ENCODE results near the gene MAD1L1. TPM values are rescaled to one million over a fixed set of nuclear protein-coding genes. Genes with fewer than 3 reads are reported as not detected.

Gene MAD1L1
- total and polyA plus RNA-seq, 2 experiments from 2014 or later, result 38.2 to 69.8 TPM

- no peaks in the 10 kb centered on the region for H4K20me1 ChIP-seq (ENCODE audit: insufficient read depth)
- no peak overlapping the region for H3K4me3 ChIP-seq
- no peaks in the 10 kb centered on the region for H3K9me3 ChIP-seq (ENCODE audit: low read depth)
- no peak overlapping the region for H2AFZ ChIP-seq
- no peaks in the 10 kb centered on the region for H3K9me2 ChIP-seq (ENCODE audit: insufficient read depth)
- H3K79me2 ChIP-seq (ENCODE audit: insufficient read depth), result no peaks in the 10 kb centered on the region
- DNase-seq, result no peak
- TF ChIP-seq EZH2phosphoT487 (IDR thresholded peaks at IDR 0.05; ENCODE audit: insufficient read depth, low read depth) (no peak), EZH2 (IDR thresholded peaks at IDR 0.05; ENCODE audit: insufficient read depth, poor library complexity, severe bottlenecking) (no peak)
- H3K36me3 ChIP-seq (ENCODE audit: low read depth), result no peaks in the 10 kb centered on the region
- no peak overlapping the region for H3K4me2 ChIP-seq (ENCODE audit: unreplicated experiment)
- H3K9ac ChIP-seq, result no peak overlapping the region
- no peaks in the 10 kb centered on the region for H3K4me1 ChIP-seq (ENCODE audit: insufficient read depth)
- no peaks in the 10 kb centered on the region for H3F3A ChIP-seq (ENCODE audit: insufficient read depth)
- 94 to 95% methylated on average over 35 of the region's 35 CpGs for WGBS, 2 experiments (ENCODE audit: low coverage in 1 of 2, low lambda C conversion rate in 2 of 2, missing lambda C conversion rate in 2 of 2)
- H3K27me3 ChIP-seq (replicated peaks; ENCODE audit: insufficient read depth), result no peaks in the 10 kb centered on the region
- no peak overlapping the region for H3K27ac ChIP-seq
- in situ Hi-C loops (cut with MboI), result no loop called here
Measured at GRCh38 chr7:2146676-2147472, 85.9 kb downstream of the MAD1L1 start.

- 94 to 97% methylated on average over 40 to 42 of the region's 42 CpGs for WGBS, 2 experiments (ENCODE audit: low coverage in 1 of 2, low lambda C conversion rate in 2 of 2, missing lambda C conversion rate in 2 of 2)
- no peaks in the 10 kb centered on the region for H3K9me2 ChIP-seq (ENCODE audit: insufficient read depth)
- no peaks in the 10 kb centered on the region for H3K79me2 ChIP-seq (ENCODE audit: insufficient read depth)
- in situ Hi-C loops (cut with MboI), result no loop called here
- H3K9me3 ChIP-seq (ENCODE audit: low read depth), result no peaks in the 10 kb centered on the region
- no peak overlapping the region for H3K9ac ChIP-seq
- H3K36me3 ChIP-seq (ENCODE audit: low read depth), result no peaks in the 10 kb centered on the region
- H3K4me2 ChIP-seq (ENCODE audit: unreplicated experiment), result no peak overlapping the region
- TF ChIP-seq EZH2 (IDR thresholded peaks at IDR 0.05; ENCODE audit: insufficient read depth, poor library complexity, severe bottlenecking) (no peak), EZH2phosphoT487 (IDR thresholded peaks at IDR 0.05; ENCODE audit: insufficient read depth, low read depth) (no peak)
- DNase-seq, result no peak
- no peak overlapping the region for H2AFZ ChIP-seq
- H3K27me3 ChIP-seq (replicated peaks; ENCODE audit: insufficient read depth), result no peaks in the 10 kb centered on the region
- H3F3A ChIP-seq (ENCODE audit: insufficient read depth), result no peaks in the 10 kb centered on the region
- no peak overlapping the region for H3K4me3 ChIP-seq
- no peaks in the 10 kb centered on the region for H3K4me1 ChIP-seq (ENCODE audit: insufficient read depth)
- no peaks in the 10 kb centered on the region for H4K20me1 ChIP-seq (ENCODE audit: insufficient read depth)
- no peak overlapping the region for H3K27ac ChIP-seq
Measured at GRCh38 chr7:2145835-2146580, 86.7 kb downstream of the MAD1L1 start.

DNA sequence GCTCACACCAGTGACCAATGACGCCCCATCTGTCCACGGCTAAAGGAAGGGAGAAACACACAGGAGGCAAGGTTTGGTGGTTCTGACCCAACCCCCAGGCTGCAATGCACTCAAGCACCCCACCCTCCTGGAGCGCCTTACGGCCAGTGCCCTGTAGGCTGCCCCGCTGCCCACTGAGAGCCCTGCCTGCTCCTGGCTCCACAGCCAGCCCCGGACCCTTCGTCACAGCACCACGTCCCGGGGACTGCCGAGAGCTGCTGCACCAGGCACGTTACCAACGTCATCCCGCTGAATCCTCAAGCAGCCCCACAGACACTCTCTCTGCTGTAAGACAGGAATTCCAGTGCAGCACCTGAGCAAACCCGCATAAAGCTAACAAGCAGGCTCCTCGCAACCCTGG, 87.8 kb downstream of the MAD1L1 start:
- TF ChIP-seq EZH2phosphoT487 (IDR thresholded peaks at IDR 0.05; ENCODE audit: insufficient read depth, low read depth) (no peak), EZH2 (IDR thresholded peaks at IDR 0.05; ENCODE audit: insufficient read depth, poor library complexity, severe bottlenecking) (no peak)
- no peak overlapping the region for H3K27ac ChIP-seq
- in situ Hi-C loops (cut with MboI), result no loop called here

GRCh38 chr7:2143981-2144595, 88.7 kb downstream of the MAD1L1 start:
- 96% methylated on average over 24 to 25 of the region's 25 CpGs for WGBS, 2 experiments (ENCODE audit: low coverage in 1 of 2, low lambda C conversion rate in 2 of 2, missing lambda C conversion rate in 2 of 2)
- in situ Hi-C loops (cut with MboI), result no loop called here

More for the DNA sequence above, 87.8 kb downstream of the MAD1L1 start:
- Histone ChIP-seq H3K4me1 (ENCODE audit: insufficient read depth) (no peaks in the 10 kb centered on the region), H3K9me3 (ENCODE audit: low read depth) (no peaks in the 10 kb centered on the region), H3K27me3 (replicated peaks; ENCODE audit: insufficient read depth) (no peaks in the 10 kb centered on the region), H3K9ac (no peak overlapping the region), H4K20me1 (ENCODE audit: insufficient read depth) (no peaks in the 10 kb centered on the region), H3F3A (ENCODE audit: insufficient read depth) (no peaks in the 10 kb centered on the region), H2AFZ (no peak overlapping the region), H3K9me2 (ENCODE audit: insufficient read depth) (no peaks in the 10 kb centered on the region), H3K4me2 (ENCODE audit: unreplicated experiment) (no peak overlapping the region), H3K4me3 (no peak overlapping the region), H3K79me2 (ENCODE audit: insufficient read depth) (no peaks in the 10 kb centered on the region), H3K36me3 (ENCODE audit: low read depth) (no peaks in the 10 kb centered on the region)
- 97 to 99% methylated on average over 15 of the region's 15 CpGs for WGBS, 2 experiments (ENCODE audit: low coverage in 1 of 2, low lambda C conversion rate in 2 of 2, missing lambda C conversion rate in 2 of 2)
- DNase-seq, result no peak

More at GRCh38 chr7:2143981-2144595, 88.7 kb downstream of the MAD1L1 start:
- no peaks in the 10 kb centered on the region for H3K36me3 ChIP-seq (ENCODE audit: low read depth)
- no peaks in the 10 kb centered on the region for H3K9me2 ChIP-seq (ENCODE audit: insufficient read depth)
- no peaks in the 10 kb centered on the region for H3K27me3 ChIP-seq (replicated peaks; ENCODE audit: insufficient read depth)
- no peak for DNase-seq
- H3K9ac ChIP-seq, result no peak overlapping the region
- H4K20me1 ChIP-seq (ENCODE audit: insufficient read depth), result no peaks in the 10 kb centered on the region
- no peak overlapping the region for H3K27ac ChIP-seq
- H3F3A ChIP-seq (ENCODE audit: insufficient read depth), result no peaks in the 10 kb centered on the region
- H3K4me3 ChIP-seq, result no peak overlapping the region
- H3K4me2 ChIP-seq (ENCODE audit: unreplicated experiment), result no peak overlapping the region
- no peaks in the 10 kb centered on the region for H3K4me1 ChIP-seq (ENCODE audit: insufficient read depth)
- no peaks in the 10 kb centered on the region for H3K9me3 ChIP-seq (ENCODE audit: low read depth)
- H3K79me2 ChIP-seq (ENCODE audit: insufficient read depth), result no peaks in the 10 kb centered on the region
- H2AFZ ChIP-seq, result no peak overlapping the region
- TF ChIP-seq EZH2phosphoT487 (IDR thresholded peaks at IDR 0.05; ENCODE audit: insufficient read depth, low read depth) (no peak), EZH2 (IDR thresholded peaks at IDR 0.05; ENCODE audit: insufficient read depth, poor library complexity, severe bottlenecking) (no peak)
